ENCODE measurements around the gene PIK3R5.

Gene PIK3R5

DNA sequence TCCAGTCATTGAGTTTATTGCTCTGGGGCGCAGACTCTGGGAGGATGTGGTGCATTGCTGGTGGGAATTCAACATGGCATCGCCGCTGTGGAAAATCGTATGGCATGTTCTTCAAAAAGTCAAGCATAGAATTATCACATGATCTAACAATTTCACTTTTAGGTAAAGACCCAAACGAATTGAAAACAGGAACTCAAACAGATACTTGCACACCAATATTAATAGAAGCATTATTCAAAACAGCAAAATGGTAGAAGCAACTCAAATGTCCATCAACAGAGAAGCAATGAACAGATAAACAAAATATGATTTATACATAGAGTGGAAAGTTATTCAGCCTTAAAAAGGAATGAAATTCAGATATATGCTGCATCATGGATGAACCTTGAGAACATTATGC lies 113.9 kb downstream of the PIK3R5 start:
- no peak for DNase-seq

DNA sequence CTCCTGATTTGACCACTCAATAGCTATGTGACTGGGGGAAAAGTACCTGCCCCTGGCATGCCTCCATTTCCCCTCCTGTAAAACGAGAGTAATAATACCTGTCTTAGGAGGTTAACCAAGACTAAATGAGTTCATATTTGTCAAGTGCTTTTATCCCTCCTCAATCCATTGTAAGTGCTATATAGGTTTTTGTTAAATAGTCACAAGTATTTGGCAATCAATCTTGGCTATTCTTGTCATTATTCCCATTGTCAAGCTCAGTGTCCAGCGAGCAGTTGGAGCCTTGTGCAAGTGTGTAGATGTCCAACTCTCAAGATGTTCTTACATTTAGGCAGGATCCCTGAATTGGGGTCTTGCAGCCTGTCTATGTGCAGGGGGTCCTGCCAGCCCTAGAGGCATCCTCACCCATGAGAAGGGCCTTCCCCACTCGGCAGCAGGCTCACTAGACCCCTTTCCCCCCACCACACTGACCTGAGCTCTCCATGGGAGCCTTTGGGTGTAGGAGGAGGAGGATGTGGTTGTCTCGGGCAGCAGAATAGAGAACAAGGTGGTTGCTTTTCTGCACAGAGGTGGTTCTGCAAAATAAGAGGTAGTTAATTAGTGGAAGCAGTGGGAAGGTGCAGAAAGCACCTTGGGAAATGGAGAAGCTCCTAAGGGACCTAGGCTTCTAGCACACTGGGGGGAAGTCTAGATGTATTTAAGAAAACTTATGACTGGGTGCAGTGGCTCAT lies 116.0 kb downstream of the PIK3R5 start:
- no peak for DNase-seq

DNA sequence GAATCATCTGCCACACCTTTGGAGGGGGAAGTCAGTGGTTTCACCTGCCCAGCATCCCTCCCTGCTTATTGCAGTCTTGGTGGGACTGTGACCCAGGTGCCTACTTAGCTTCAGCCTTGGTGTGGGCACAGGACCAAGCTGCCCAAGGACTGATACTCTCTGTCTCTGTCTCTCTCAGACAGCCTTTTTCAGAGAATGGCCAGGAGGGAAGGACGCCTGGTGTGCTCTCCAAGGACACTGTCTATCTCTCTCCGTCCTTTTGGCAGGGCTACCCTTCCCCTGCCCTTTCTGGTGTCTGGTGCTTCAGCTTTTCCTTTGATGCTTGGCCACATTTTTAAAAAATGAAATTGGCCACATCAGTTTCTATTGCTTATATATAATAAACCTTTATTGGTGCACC lies 117.6 kb downstream of the PIK3R5 start:
- DNase-seq, result no peak

DNA sequence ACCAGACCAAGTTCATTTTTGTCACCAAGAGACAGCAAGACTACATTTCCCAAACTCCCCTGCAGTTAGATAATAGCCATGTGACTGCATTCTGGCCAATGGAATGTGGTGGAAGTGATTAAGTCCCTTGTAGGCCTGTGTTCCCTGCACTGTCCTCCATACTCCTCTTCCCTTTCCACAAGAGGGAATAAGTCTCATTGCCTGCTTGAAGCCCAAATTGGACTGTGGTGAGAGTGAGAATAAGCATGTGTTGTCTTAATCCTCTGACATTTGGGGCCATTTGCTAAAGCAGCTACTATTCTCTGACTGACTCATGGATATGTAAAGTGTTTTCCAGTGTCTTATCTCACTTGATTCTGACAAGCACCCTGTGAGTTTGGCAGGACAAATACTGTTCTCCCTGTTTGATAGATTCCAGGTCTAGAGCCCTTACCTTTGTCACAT lies 118.7 kb downstream of the PIK3R5 start:
- DNase-seq, result no peak

DNA sequence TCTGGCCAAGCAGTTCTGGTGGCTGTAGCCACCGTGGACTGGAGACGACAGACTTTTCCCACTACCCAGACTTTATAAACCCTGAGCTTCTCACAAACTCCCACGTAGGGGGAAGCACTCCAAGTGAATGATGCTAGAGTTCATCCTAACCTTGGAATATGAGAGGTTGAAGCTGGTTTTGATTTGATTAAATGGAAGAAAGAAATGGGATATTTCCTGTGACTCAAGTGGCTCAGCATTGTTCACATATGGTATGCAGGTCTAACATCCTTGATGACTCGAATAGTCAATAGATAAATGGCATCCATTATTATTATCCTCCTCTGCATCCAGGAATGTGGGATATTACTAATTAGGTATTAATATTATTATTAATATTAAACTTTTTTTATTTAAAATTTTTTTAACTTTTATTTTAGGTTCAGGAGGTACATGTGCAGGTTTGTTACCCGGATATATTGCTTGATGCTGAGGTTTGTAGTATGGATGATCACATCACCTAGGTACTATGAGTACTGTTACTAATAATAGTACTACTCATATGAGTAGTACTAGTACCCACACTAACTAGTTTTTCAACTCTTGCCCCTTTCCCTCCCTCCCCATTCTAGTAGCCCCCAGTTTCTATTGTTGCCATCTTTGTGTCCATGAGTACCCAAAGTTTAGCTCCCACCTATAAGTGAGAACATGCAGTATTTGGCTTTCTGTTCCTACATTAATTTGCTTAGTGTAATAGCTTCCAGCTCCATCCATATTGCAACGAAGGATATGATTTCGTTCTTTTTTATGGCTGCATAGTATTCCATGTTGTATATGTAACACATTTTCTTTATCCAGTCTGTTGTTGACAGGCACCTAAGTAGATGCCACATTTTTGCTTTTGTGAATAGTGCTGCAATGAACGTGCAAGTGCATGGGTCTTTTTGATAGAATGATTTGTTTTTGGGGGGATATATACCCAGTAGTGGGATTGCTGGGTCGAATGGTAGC lies 121.0 kb downstream of the PIK3R5 start:
- DNase-seq, result no peak

DNA sequence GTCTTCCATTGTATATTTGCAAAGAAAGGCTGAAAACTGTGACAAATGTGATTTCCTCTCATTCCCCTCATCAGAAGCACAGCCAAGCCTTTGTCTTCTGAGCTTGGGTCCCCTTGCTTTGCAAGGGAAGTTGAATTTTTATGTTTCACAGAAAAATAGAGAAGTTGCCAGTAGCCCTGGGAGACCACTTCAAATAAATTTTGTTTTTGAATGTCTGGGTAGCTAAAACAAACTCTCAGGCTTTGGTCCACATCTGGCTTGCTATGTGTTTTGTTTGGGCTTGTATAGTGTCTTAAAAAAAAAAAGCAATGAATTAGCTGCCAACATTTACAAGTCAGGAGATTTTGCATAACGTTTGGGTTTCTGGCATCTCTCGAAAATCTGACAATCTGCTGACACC lies 122.2 kb downstream of the PIK3R5 start:
- no peak for DNase-seq

DNA sequence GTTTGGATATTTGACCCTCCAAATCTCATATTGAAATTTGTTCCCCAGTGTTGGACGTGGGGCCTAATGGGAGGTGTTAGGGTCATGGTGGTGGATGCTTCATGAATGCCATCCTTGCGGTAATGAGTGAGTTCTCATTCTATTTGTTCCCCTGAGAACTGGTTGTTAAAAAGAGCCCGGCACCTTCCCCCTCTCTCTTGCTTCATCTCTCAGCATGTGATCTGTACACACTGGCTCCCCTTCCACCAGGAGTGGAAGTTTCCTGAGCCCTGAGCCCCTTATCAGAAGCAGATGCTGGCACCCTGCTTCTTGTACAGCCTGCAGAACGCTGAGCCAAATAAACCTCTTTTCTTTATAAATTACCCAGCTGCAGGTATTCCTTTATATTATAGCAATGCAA lies 123.7 kb downstream of the PIK3R5 start:
- no peak for DNase-seq

DNA sequence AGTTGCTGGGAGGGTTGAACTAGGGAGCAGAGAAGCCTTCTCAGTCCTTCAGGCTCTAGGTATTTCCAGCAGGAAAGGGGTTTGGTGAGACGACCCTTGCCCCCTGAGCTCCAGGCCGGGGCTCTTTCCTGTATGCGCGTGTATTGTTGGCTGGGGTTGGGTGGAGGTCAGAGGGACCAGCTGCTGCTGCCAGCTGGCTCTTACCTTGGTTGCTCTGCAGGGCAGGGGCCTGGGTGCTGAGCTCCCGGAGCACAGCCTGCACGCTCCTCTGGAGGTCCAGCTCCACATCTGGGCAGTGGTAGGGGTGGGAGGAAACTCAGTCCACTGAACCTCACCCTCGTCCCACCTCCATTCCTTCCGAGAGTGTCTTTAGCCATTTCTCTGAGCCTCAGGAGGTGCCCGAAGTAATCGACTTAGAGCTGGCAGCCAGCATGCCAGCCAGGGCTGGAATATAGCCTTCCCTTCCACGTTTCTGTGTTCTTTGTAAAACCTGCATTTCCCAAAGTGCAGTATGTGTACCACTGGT lies 126.0 kb downstream of the PIK3R5 start:
- DNase-seq, result no peak

DNA sequence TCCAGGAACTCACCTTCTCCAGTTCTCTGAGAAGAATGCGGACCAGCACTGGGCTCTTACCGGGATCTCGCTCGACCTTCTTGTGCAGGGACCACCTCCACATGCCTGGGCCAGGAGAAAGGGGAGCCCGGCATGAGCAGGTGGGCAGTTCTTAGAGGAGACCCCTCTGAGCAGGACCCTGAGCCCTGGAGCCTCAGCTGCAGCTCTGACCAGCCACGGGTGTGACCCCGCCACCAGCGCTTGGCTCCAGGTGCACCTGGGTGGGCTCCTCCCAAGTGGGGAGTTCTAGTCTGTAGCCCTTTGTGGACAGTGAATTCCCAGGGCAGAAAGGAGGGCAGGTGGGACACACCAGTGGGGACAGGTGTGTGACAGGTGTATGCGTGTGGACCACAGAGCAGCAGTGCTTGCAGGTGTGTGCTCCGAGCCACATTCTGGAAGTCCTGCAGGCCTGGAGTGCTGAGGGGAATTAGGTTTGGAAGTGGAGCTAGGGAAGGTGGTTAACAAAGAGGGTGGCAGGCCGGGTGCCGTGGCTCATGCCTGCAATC lies 126.9 kb downstream of the PIK3R5 start:
- DNase-seq, result no peak

DNA sequence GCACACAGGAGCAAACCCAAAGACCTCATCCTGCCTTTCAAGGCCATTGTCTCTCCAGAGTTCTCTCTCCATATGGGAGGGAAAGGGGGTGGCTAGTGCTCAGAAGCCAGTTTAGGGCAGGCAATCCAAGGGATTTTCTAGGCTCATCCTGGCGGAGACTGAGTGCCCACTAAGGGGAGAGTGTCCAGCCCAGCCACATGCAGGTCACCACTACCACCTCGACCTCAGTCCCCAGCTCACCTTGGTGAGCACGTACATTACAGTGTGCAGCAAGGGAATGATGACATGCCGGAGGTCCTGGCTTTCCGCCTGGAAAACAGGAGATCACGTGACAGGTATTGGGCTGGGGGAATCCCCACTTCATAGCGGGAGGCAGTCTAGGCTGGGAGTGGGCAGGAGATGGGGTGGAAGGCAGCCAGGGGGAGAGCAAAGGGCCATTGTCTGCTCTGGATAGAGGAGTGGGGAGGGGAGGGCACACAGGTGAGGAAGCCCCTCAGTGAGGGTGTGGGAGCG lies 127.9 kb downstream of the PIK3R5 start:
- no peak for DNase-seq

DNA sequence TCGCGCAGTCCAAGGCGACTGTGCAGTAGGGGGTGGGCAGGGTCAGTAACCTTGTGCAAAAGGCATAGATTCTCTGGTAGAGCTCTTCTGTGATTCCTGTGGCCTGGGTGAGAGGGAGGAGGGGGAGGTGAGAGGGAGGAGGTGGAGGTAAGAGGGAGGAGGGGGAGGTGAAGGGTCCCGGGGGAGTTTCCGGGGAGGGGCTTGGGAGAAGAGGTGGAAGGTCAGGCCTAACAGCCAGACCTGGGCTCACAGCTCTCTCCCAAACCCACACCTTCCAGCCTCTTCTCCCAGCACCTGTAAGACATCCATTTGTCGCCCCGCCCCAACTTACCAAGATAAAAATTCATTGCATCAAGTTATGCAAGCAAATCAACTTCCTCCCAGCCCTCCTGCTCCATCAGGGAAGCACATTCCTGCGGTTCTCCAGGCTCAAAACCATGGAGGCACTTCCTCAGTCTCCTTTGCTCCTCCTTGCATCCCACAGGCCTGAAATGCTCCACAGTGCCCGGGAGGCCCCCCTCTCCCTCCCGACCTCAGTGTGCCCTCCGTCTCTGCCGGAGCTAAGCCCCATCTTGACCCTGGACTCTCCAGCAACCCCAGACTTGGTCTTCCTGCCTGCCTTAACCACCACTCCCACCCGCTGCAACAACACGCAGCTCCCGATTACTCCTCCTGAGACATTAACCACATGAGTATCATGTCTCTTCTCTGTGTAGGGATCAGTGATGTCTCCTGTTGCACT lies 128.5 kb downstream of the PIK3R5 start:
- DNase-seq, result no peak

DNA sequence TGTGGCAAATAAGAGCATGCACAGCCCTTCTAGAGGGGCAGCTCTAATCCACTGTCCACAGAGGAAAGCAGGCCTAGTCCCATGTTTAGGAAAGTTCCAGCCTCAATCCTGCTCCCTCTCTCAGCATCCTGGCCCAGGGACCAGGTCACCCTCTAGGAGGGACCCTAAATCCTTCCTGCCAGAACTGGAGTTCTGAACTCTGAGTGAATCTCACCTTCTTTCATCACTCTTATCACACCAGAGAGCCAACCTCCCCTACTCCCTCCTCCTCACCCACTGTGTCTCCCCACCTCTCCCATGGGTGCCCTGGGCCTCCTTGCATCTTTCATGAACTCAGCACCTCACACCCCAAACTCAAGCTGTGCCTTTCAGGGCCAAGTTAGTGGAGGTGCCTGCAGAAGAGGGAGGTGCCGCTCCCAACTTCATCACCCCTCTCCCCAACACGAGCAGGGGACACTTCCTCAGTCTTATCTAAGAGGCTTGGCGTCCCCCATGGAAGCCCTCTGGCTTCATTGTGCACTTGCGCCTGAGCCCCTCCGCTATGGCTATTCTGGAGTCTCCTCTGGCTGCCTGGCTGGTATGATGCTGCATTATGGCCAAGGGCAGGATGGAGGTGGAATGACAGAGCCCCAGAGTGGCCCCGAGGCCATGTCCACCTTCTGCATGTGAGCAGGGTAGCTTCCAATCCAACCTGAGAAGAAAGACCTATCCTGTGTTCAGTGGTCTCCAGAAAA lies 129.7 kb downstream of the PIK3R5 start:
- DNase-seq, result no peak

DNA sequence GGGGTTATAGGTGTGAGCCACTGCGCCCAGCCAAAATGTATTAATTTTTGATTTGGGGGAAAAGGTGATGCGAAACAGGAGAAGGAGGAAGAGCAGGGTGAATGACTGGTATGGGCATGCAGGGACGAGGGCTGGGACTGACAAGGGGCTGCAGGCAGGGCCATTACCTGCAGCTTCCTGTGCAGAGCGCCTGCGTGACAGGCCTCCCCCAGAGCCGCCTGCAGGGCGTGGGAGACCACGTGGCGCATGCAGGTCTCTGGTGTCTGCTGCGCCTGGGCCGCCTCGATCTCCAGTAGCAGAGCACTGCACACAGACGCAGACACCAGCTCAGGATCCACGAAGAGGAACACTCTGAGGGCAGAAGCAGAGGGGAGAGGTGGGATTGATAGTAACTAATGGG lies 130.4 kb downstream of the PIK3R5 start:
- DNase-seq, result no peak

DNA sequence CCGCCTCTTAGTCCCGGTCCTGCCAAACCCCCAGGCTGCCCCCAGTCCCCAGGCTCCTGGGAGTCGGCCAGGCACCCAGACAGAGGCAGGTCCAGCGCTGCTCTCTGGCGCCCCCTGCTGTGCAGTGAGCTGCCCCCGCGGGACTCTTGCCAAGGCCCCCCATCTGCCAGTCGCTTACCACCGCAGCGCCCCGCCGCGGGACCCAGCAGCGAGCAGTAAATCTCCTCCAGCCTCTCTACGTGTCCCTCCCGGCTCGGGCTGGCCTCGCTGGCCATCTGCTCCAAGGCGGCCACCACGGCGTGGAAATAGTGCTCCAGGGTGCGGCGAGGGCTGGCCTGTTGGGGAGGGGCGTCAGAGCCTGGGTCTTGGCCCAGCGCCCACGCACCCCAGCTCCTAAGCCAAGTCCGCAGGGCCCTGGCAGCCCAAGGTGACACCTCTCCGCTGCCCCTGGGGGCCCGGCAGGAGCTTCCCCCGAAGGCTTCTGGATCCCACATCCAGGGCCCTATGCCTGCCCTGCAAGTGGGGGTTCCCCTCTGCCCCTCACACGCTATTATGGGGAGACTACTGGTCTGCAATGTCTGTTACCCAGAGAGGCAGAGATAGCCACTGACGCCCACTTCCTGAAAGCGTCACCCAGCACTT lies 132.7 kb downstream of the PIK3R5 start:
- peak; percentile 53 to 56 for DNase-seq

DNA sequence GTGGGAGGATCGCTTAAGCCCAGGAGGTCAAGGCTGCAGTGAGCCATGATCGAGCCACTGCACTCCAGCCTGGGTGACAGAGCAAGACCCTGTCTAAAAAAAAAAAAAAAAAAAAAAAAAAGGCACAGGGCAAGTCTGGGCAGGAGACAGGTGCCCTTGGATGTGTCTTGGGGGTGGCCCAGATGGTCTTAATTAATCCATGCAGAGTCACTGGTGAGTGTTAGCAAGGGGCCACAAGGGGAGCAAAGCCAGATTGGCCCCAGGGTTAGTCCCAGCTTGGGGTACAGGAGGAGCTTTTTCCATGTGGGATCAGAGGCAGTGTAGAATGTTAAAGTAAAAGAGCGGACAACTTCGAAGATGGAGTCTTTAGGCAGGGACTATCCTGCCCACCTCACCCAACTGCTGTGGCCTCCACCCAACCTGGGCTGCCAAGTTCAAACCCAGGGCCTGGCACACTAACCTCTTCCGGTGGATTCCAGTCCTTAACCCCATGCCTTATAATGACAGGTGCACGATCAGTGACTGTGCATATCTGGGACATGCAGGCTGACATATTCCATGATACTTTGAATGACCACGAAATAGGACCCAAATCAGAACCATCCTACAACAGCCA lies 134.2 kb downstream of the PIK3R5 start:
- no peak for DNase-seq

DNA sequence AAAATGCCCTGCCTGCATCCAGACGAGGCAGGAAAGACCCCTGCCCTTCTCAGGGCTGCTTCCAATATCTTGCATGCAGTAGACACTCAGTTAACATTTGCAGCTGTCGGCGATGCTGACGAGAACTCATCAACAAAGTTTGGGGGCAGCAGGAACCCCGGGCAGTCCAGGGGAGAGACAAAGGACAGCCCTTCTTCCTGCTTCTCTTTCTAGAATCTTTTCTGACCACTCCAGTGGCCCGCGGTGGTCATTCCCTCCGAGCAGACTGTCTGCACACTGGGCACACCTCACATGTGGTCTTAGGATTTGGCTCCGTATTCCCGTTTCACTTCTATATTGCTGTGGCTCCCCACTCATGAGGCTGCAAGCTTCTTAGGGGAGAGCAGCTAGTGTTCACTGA lies 135.4 kb downstream of the PIK3R5 start:
- no peak for DNase-seq

DNA sequence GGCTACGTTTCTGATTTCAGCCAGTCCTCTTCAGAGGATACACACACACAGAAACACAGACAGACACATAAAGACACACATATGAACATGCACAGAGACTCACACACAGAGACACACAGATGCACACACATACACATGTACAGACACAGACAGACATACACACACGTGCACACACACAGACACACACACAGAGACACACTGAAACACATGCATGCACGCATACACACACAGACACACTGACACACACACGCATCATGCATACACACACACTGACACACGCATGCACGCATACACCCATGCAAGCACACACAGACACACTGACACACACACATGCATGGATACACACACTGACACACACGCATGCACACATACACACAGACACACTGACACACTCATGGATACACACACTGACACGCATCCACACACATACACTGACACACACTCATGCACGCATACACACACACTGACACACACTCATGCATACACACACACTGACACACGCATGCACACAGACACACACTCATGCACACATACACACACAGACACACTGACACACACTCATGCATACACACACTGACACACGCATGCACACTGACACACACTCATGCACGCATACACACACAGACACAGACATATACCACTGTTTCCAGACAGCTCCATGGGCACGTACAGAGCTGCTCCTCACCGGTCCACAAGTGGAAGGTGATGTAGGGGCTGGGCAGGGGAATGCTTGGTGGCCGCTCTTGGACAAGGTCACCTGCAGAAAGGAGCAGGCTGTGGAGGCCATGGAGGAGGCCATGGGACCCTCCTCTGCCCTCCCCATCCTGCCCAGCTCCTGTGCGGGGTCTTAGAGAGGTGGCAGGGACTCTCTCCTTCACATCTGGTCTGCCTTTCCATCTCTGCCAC lies 136.2 kb downstream of the PIK3R5 start:
- DNase-seq, result no peak
